HG02798 (cell line): ENCODE measurements around the gene VPS16.

ENCODE experiments used
- ATAC-seq: cut with Tn5 transposase; IDR thresholded peaks from one replicate; pipeline ENCODE4 v1.9.1; 2021; ENCODE audit warnings: mild to moderate bottlenecking; ENCODE audit not compliant: unreplicated experiment, poor library complexity

The VPS16 gene

DNA sequence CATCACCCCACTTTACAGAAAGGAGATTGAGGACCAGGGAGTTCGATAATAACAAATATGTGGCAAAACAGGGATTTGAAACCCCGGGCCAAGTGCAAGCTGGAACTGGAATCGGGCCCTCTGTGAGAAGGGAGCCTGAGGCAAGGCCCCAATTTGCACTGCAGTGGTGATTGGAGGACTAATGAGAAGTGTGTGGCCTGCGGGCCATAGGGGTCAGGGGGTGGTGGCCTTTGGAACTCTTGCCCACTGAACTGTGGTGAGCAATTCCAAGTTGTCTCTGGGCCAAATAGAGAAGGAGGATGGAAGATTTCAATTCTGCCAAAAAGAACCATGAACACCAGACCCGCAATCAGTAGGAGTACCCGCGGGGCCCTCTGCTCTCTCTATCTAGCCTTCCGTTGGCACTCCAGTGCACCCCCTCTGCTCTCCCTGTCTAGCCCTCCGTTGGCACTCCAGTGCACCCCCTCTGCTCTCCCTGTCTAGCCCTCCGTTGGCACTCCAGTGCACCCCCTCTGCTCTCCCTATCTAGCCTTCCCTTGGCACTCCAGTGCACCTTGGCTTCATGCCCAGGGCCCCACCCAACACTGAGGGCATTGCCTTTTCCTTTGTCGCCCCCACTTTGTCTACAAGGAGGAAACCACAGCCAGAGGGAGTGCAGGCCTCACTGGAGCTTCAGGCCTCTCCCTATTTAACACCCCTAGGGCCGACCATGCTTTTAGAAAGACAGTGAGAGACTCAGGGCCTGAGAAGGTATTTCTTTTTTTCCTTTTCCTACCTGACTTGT is 26.7 kb downstream of the VPS16 start:
- ATAC-seq = no peak

DNA sequence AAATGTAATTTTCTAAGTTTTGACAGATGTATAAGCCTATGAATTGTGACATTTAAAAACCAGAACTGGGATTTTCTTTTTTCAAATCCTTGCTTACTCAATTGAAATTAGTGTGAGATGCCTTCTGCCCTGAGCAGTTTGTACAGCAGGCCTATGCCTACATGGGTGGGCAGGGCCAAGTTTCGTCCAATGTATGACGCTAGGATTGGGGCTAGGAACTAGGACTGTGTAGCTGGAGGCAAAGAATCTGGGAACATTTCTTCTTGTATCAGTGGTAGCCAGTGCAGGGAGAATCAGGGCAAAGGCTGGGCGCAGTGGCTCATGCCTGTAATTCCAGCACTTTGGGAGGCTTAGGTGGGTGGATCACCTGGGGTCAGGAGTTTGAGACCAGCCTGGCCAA is 28.8 kb downstream of the VPS16 start:
- no peak for ATAC-seq

DNA sequence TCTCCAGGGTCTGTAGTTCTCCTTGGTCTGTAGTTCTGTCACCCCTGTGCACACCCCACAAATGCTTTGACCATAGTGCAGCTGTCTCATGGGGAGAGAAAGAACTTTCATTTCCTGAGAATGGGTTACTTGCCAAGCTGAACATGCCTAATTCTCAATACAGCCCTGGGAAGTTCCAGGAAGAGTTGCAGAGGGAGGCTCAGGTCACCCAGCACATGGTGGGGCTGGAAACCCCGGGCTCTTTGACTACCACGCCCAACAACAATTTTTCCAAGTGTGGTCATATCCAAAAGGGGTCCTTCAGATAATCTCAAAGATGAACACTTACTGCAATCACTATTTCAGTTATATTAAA is 30.5 kb downstream of the VPS16 start:
- no peak for ATAC-seq

DNA sequence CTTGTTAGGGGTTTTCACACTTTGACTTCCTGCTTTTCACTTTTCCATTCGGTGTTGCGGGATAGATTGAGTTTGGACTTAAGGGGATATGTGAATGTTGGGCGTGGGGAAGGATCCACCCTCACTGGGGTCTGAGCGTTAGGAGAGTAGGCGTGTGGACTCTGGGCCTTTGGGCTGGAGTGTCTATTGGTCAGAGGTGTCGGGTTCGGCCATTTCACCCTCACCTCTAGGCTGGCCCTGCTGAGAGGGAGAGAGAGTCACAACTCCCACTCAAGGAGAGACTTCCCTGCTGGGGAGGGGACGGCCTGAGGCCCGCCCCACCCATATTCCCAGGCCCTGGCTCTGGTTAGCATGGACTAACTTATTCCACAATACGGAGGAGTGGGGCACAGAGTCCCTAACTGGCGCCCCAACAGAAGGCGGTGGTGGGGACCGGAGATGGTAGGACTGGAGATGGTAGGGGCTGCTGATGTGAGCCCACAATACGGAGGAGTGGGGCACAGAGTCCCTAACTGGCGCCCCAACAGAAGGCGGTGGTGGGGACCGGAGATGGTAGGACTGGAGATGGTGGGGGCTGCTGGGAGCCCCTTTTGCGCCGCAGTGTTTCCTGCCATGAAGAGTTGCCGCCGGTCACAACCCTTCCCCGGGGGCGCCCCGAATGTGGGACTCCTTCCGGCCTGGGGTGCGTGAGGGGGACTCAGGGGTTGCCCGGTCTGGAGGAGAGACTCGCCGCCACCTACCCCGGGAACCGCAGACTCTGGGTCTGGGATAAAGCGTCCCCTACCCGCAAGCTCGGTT is 31.3 kb downstream of the VPS16 start:
- ATAC-seq = no peak

DNA sequence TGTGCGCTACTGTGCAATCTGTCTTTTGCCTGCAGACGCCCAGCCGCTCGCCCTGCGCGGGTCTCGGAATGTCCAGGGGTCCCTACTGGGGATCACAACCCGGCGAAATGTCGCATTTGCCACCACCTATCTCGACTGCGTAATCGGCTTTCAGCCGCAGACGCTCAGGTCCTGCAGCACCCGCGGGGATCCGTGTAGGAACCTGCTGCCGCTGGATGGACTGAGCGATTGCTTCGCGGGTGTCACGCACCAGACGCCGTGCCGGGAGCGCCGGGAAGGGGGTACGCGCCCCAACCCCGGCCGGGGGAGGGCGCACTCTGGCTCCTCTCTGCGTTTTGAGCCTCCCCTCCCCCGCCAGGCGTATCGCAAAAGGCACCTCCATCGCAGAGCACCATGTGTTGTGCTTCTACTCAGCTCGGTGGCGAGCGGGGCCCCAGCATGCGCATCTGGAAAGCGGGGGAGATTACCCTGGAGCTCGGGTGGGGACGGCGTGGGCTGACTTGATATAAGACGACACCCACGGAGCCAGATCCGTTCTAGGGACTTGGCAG is 32.0 kb downstream of the VPS16 start:
- ATAC-seq = peak; percentile 31

DNA sequence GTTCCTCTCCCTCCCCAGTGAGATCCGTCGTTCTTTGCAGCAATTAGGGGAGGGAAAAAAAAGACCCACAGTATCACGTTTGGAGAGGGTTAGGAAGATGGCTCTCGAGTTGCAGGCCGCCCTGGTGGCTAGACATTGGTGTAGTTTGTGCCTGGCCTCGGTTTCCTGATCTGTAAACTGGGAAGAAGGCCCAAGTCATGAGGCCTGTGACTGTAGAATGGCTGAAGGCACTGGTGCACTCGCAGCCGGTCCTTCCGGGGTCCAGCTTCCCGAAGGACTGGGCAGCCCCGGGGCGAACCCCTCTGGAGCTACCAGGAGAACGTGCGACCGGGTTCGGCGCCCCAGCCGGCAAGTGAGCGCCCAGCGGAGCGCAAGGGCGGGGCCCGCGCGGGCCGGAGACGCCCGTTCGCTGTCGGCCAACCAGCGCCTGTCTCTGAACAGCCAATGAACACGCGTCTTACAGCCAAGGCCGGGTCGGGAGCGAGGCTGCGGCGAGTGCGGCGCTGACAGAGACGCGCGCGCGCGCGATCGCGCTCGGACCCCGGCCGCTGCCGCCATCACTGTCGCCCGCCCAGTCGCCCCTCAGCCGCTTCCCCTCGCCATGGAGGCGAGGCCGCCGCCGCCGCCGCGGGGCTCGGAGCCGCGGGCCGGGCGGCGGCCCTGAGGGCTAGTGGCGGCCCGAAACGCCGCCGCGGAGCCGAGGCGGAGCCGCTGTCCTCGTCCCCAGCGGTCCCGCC is 32.6 kb downstream of the VPS16 start, which contains the start of gene PTPRA:
Gene PTPRA (plus strand): TSS at position 472 of the 737 bp plus-strand sequence. CDS start 90,797 bp downstream, outside the sequence.
- peak; percentile 95 for ATAC-seq

DNA sequence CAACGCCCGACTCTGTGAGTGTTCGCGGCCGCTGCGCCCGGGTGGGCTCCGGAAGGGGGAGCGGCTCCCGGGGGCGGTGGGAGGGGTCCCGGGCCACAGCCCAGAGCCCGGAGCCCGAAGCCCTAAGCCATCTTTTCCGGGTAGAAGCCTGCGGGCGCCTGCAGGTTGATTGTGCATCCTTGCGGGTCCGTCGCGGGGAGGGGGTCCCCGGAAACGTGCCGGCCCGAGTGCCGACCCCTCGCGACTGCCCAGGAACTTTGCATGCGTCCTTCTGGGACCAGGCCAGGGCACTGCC is 33.1 kb downstream of the VPS16 start:
- ATAC-seq = no peak

DNA sequence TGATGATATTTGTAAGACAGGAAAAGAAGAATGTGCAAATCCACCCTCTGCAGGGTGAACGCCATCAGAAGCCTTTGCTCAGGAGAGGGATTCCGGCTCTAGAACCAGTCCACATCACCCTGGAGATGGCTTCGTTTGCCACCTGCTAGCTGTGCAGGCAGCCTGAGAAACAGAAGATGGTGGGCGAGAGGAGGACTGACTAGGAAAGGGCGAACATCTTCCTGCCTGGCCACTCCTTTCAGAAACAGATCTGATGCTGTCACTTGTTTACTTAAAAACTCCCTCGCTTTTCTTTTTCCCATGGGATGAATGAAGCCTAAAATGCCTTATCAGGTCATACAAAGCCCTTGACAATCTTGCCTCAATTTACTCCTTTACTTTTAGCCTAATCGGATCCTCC is 33.9 kb downstream of the VPS16 start:
- no peak for ATAC-seq

DNA sequence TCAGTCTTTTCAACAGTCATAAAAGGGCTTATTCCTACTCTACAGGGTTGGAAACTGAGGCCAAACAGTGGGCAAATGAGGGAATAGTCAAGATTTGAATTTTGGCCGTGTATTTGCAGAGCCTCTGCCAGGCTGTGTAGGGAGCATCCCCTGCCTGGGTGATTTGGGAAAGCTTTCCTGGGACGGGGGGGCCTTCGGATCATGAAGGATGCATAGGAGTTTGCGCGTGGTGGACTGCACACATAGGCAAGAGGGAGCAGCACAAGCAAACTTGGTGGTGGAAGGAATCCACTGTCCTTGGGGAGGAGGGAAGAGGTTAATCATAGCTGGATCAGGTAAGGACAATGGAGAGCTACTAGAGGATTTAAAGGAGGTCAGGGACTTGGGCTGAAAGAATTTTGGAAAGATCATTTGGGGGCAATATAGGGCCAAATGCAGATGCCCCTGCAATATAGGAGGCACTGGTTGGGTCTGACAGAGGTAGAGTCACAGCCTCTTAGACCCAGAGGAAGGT is 35.2 kb downstream of the VPS16 start:
- ATAC-seq = no peak

DNA sequence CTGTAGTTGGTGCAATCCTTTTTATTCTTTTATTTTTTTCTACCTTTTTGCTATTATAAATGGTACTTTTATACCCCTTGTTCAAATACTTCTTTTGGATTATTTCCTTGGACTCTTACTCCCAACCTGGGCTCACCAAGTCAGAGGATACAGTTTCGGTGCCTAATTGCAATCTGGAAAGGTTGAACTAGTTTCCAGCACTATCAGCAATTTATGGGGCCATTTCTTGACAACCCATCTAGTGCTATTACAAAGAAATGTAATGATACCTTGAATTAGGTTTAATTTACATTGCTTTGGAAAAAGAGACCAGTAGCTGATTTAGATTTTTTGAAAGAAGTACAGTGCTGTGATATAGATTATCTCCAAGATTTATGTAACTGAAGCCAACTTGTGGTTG is 38.0 kb downstream of the VPS16 start:
- no peak for ATAC-seq

DNA sequence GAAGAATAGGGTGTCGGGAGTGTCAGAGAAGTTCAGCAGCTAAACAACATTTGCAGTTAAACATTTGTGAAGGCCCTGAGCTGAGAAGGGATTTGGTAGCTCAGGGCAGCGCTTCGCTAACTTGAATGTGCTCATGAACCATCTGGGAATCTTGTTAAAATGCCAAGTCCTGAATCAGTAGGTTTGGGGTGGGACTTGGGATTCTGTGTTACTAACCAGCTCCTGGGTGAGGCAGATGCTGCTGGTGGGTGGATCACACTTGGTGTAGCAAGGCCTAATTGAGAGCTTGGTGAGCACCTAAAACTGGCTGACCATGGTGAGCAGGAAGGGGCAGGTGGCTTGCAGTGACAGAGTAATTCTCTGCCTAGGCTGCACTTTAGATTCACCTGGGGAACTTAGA is 38.6 kb downstream of the VPS16 start:
- ATAC-seq = no peak

DNA sequence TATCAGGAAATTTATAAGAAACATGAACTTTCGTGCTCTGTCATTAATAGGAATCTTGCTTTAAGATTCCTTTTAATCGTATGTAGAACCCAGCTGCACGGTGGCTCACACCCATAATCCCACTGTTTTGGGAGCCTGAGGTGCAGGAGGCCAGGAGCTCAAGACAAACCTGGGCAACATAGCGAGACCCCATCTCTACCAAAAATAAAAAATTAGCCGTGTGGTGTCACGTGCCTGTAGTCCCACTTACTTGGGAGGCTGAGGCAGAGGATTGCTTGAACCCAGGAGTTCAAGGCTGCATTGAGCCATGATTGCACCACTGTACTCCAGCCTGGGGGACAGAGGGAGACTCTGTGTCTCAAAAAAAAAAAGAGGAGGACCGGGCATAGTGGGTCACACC is 40.1 kb downstream of the VPS16 start:
- ATAC-seq = no peak

DNA sequence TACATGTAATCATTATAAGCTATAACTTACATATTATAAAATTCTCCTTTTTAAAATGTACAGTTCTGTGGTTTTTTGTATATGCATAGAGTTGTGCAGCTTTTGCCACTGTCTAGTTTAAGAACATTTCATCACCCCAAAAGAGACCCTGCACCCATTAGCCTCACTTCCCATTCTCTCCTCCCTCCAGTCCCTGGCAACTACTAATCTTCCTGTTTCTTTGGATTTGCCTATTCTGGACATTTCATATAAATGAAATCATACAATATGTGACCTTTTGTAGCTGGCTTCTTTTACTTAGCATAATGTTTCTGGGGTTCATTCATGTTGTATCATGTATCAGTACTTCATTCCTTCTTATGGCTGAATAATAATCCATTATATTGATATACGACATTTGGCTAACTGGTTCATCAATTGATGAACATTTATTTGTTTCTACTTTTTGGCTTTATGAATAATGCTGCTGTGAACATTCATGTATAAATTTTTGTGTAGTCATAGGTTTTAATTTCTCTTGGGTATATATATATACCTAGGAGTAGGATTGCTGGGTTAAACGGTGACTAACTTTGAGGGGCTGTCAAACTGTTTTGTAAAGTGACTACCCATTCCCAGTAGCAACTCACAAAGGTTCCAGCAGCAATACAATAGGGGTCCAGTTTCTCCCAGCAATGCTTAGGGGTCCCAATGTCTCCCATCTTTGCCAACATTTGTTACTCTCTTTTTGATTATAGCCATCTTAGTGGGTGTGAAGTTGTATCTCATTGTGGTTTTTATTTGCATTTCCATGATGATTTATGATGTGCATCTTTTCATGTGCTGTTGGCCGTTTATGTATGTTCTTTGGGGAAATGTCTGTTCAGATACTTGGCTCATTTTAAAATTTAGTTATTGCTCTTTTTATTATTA is 43.4 kb downstream of the VPS16 start:
- ATAC-seq = no peak

DNA sequence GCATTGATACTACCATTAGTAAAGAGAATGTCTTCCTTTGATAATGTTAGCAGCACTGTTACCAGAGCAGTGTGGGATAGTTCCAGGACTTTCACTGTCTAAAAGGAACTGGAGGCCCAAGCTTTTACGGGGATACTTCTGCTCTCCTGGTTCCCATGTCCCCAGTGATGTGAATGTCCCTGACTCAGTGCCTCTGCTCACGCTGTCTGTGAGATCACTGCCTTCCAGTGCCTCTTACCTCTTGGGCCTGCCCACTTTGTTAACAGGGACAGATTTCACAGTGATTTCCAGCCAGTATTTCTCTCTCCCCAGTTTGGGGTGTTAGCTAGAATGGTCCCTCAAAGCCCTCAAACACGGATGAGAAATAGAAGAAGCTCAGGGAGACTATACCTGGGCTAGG is 47.2 kb downstream of the VPS16 start:
- ATAC-seq = no peak

DNA sequence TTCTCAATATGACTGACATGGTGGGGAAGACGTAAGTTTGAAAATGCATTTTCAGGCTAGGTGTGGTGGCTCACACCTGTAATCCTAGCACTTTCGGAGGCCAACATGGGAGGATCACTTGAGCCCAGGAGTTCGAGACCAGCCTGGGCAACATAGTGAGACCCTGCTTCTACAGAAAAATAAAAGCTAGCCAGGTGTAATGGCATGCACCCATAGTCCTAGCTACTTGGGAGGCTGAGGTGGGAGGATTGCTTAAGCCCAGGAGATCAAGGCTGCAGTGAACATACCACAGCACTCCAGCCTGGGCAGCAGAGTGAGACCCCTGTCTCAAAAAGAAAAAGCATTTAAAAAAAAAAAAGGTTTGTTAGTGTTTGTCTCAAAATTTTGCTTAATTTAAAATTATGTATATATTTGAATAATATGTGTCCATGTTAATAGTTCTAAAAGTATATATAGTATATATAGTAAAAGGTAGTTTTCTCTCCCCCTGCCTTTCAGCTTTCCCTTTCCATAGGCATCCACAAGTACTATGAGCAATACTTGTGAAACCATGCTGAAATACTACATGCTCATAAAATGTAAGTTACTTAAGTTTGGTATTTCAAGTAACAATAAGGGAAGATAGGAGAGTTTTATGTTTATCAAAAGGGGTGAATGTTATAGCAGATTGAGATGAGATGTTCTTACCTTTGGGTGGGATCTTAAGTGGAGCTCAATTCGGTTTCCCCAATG is 47.8 kb downstream of the VPS16 start:
- no peak for ATAC-seq

DNA sequence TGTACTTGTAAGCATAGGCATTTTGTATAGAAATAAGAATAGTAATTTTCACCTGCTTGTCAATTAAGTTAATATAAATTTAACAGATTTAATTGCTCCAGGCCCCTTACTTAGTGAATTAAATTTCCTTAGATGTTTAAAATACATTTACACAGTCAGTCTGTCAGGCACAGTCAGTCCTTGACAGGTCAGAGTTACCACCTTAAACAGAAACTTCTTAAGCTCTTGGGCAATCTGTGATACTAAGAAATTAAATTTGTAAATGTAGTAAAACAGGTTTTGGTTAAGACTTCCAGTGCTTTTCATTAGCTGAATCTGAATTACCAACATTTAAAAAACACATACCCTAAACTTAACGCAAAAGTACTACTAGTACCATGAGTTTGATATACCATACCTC is 48.7 kb downstream of the VPS16 start:
- no peak for ATAC-seq

DNA sequence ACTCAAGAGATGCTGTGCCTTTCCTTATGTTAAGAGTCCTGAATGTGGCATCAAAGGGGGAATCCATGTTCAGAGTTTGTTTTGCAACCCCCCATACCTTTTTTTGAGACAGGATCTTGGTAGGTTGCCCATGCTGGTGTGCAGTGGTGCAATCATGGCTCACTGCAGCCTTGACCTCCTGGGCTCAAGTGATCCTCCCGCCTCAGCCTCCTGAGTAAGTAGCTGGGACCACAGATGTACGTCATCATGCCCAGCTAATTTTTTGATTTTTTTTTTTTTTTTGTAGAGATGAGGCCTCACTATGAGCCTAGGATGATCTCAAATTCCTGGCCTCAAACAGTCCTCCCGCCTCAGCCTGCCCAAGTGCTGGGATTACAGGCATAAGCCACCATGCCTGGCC is 49.3 kb downstream of the VPS16 start:
- ATAC-seq = no peak

DNA sequence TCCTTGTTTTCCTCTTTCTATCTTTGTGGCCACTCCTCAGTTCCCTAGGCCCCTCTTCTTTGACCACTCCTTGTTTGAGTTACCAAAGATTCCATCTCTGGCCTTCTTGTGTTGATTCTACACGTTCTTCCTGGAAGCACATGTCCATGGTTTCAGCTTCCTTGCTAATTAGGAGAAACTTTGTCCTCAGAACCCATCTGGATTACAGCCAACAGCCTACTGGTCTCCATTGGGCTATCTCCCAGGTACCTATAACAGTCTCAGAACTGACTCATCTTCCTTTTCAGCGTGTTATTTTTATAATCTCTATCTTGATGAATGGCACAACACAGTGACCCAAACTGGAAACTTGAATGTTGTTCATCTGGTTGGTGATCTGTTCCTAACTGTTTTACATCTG is 50.2 kb downstream of the VPS16 start:
- ATAC-seq = no peak

DNA sequence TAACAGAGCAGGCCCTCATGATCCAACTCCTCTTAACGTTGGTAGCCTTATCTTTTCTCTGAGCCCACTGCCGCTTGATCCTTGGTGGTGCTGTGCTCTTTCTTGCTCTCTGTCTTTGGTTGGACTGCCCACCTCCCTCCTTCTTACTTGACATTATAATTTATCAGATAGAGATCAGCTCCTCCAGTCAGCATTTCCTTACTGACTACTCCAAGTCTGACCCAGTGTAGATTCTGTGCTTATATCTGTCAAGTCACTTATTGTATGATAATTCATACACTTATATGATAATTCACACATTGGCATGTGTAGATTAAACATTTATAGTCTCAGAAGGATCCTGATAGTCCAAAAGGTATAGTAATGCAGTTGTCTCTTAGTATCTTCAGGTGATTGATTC is 50.8 kb downstream of the VPS16 start:
- ATAC-seq = no peak
